ENCODE results near the gene UROC1. TPM values are rescaled to one million over a fixed set of nuclear protein-coding genes. Genes with fewer than 3 reads are reported as not detected.

The UROC1 gene
- total and polyA plus RNA-seq, 2 of the 13 experiments (the other 11 are each of a cell fraction or from before 2014, with no cell fraction given): 0.71 to 1.3 TPM

GRCh38 chr3:126487151-126487771, 30.3 kb downstream of the UROC1 start (continued):
- TF ChIP-seq ZHX2 (IDR thresholded peaks at IDR 0.05; ENCODE audit: low read depth): no peak
- TF ChIP-seq ZHX2 (CRISPR knock-in tag; IDR thresholded peaks at IDR 0.05; ENCODE audit: borderline replicate concordance): no peak
- no peak for TF ChIP-seq FOSL1 (CRISPR knock-in tag; IDR thresholded peaks at IDR 0.05; ENCODE audit: borderline replicate concordance)
- TF ChIP-seq ZNF704 (CRISPR knock-in tag; IDR thresholded peaks at IDR 0.05; ENCODE audit: borderline replicate concordance): no peak
- no peak; the same call in 1 of the 2 replicates for TF ChIP-seq TBX2 (CRISPR knock-in tag; IDR thresholded peaks at IDR 0.05; ENCODE audit: borderline replicate concordance)
- no peak for TF ChIP-seq ZNF513 (CRISPR knock-in tag; conservative IDR thresholded peaks at IDR 0.05)
- no peak for TF ChIP-seq FOXA1 (IDR thresholded peaks at IDR 0.05)
- no peak for TF ChIP-seq FOXA1 (CRISPR knock-in tag; IDR thresholded peaks at IDR 0.05)
- TF ChIP-seq PRMT3 (CRISPR knock-in tag; IDR thresholded peaks at IDR 0.05; ENCODE audit: borderline replicate concordance, low read depth): no peak
- TF ChIP-seq ZNF543 (CRISPR knock-in tag; IDR thresholded peaks at IDR 0.05): no peak
- TF ChIP-seq ZNF138 (CRISPR knock-in tag; IDR thresholded peaks at IDR 0.05; ENCODE audit: low read depth): no peak
- TF ChIP-seq ZBTB8A (CRISPR knock-in tag; IDR thresholded peaks at IDR 0.05; ENCODE audit: borderline replicate concordance, low read depth): no peak
- no peak for TF ChIP-seq WIZ (CRISPR knock-in tag; IDR thresholded peaks at IDR 0.05)
- no peak for TF ChIP-seq THAP11 (CRISPR knock-in tag; IDR thresholded peaks at IDR 0.05)
- TF ChIP-seq NFE2 (CRISPR knock-in tag; IDR thresholded peaks at IDR 0.05): no peak
- peak; percentile 60; the same call in 1 of the 2 replicates for TF ChIP-seq ZNF263 (CRISPR knock-in tag; IDR thresholded peaks at IDR 0.05)
- TF ChIP-seq MTF1 (CRISPR knock-in tag; IDR thresholded peaks at IDR 0.05): no peak
- TF ChIP-seq ZNF10 (CRISPR knock-in tag; IDR thresholded peaks at IDR 0.05; ENCODE audit: borderline replicate concordance, low read depth): no peak
- no peak for TF ChIP-seq SOX6 (IDR thresholded peaks at IDR 0.05)
- no peak for TF ChIP-seq SOX6 (CRISPR knock-in tag; IDR thresholded peaks at IDR 0.05)
- TF ChIP-seq ZNF282 (IDR thresholded peaks at IDR 0.05; ENCODE audit: partially characterized antibody): no peak
- TF ChIP-seq ZBTB1 (CRISPR knock-in tag; IDR thresholded peaks at IDR 0.05; ENCODE audit: borderline replicate concordance): no peak
- no peak for TF ChIP-seq ZFP82 (CRISPR knock-in tag; IDR thresholded peaks at IDR 0.05; ENCODE audit: borderline replicate concordance)
- no peak for TF ChIP-seq PCBP2 (optimal IDR thresholded peaks at IDR 0.05; ENCODE audit: low read depth, low read length, poor library complexity, severe bottlenecking)
